ENCODE data around the gene MPRIP.
"Not testable (repeated sequence)": the region's sequence is repeated elsewhere in the genome, so short reads cannot be mapped to it uniquely, and the experiment has no call there.

Gene MPRIP

DNA sequence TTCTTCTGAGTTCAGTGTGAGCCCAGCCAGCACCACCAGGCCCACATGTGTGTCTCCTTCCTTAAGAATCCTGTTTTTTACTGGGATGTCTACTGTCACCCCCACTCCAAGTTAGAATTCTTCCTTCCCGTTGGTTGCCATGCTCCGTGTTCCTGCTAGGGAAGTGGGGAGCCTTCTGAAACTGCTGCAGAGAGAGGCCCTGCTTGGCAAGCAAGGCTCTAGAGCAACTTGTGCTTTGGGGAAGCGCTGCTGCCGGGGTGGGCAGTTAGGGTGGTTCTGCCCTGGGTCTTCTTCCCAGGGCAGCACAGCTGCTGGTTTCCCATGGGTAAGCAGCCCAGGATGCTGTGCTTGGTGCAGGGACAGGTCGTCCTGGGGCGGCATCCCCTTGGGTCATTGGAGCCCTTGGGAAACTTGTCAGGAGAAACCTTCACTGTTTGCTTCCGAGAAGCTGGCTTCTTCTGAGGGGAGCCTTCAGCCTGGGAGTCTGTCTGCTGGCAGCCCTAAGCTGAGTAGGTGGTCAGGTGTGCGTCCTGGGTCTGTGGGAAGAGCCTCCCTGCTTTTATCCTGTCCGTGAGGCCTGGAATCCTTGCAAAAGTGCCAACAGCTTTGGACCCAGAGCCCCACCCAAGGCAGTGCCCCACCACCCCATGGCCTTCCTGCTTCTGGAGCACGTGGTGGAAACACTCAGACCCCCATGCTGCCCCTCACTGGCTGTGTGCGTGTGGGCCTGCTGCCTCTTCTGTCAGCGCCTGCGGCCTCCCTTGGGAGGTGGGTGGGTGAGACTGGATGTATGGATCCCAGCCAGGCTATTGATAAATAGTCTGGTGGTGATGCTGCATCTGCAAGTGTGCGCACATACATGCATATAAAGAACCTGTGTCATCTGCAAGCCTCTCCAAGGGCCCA, 92.0 kb downstream of the MPRIP start (continued):
- TF ChIP-seq SALL2 (tag by site-specific recombination; IDR thresholded peaks at IDR 0.05; ENCODE audit: borderline replicate concordance): no peak

DNA sequence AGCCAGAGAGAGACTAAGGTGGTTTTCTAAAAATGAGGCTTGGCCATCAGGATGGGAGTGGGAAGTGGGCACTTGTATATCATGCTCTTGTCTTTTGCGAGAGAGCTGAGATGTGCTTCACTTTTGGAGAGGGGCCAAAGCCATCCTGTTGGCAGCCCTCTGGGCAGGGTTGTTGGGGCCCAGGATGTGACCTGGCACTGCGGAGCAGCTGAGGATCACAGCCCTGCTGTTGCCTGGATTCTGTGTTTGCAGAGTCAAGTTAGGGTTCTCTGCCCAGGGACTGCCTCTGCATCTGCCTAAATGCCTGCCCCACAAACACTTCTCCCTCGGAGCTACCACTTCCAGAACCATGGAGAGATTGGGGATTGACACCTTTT, 92.7 kb downstream of the MPRIP start:
- POLR2A ChIA-PET: no interaction called here
- H3K36me3 ChIP-seq (ENCODE audit: control insufficient read depth in 2 of 2, insufficient read depth in 1 of 2, low read length in 2 of 2): peaks cover 6 to 96% of the 10 kb centered on the region in 2 experiments
- CTCF ChIA-PET: interaction anchor here (1.0 kb wide), 2 partner anchors 13 to 14 kb away, joined by 3 read pairs; no protein-coding TSS in a partner anchor
- no peaks in the 10 kb centered on the region for H3K4me1 ChIP-seq (ENCODE audit: control insufficient read depth, insufficient read depth, low read length)
- no peak overlapping the region for H3K27ac ChIP-seq (ENCODE audit: extremely low read depth, low read depth, low read length)
- TF ChIP-seq YY2 (tag by site-specific recombination; IDR thresholded peaks at IDR 0.05) (no peak), ZNF555 (tag by site-specific recombination; conservative IDR thresholded peaks at IDR 0.05) (no peak)
- no peak overlapping the region for H3K4me3 ChIP-seq (ENCODE audit: low read depth, low read length)
- no peaks in the 10 kb centered on the region for H3K9me3 ChIP-seq (ENCODE audit: control insufficient read depth, insufficient read depth, low read depth, low read length)

DNA sequence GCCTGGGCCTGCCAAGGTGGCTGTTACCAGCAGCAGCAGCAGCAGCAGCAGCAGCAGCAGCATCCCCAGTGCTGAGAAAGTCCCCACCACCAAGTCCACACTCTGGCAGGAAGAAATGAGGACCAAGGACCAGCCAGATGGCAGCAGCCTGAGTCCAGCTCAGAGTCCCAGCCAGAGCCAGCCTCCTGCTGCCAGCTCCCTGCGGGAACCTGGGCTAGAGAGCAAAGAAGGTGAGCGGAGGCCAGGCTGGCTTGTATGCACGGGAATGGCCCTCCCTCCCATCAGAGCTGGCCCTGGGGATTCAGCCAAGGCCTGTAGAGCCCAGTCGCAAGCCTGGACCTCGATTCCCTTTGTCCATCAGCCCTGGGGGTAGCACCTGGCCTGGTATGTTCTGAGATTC, 94.0 kb downstream of the MPRIP start:
- H3K9me3 ChIP-seq (ENCODE audit: control insufficient read depth, insufficient read depth, low read depth, low read length); H3K4me1 ChIP-seq (ENCODE audit: control insufficient read depth, insufficient read depth, low read length); POLR2A ChIA-PET; H3K4me3 ChIP-seq (ENCODE audit: low read depth, low read length); H3K27ac ChIP-seq (ENCODE audit: extremely low read depth, low read depth, low read length): not testable (repeated sequence)
- peaks cover 6 to 98% of the 10 kb centered on the region in 2 experiments for H3K36me3 ChIP-seq (ENCODE audit: control insufficient read depth in 2 of 2, insufficient read depth in 1 of 2, low read length in 2 of 2)
- CTCF ChIA-PET: interaction anchor here (0.7 to 0.9 kb wide), 2 partner anchors 145 to 220 kb away, joined by 3 read pairs; no protein-coding TSS in a partner anchor

DNA sequence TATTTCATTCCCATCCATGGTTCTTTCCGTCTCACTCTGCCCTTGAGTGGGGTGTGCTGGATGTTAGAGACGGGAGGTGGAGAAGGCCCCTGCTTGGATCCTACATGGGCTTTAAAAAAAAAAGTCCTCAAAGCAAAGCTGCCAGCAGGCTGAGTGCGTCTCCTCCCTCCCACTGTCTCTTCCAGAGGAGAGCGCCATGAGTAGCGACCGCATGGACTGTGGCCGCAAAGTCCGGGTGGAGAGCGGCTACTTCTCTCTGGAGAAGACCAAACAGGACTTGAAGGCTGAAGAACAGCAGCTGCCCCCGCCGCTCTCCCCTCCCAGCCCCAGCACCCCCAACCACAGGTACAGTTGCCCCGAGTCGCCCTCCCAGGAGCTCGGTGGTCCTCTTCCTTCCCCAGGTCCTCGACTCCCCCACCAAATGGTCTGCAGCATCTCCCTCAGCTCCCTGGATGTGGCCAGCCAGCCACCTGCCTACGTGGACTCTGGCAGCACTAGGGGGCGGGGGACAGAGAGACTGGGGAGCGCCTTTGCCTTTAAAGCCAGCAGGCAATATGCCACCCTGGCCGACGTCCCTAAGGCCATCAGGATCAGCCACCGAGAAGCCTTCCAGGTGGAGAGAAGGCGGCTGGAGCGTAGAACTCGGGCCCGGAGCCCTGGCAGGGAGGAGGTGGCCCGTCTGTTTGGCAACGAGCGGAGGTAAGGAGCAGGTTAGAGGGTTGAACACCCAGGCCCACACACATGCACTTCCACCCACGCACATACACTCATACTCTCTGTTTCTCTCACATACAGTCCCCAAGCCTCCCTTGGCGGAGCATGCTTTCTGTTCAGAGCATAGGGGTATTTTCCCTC, 95.7 kb downstream of the MPRIP start:
- ChIA-PET POLR2A (no interaction called here), CTCF (no interaction called here)
- no peaks in the 10 kb centered on the region for H3K4me1 ChIP-seq (ENCODE audit: control insufficient read depth, insufficient read depth, low read length)
- no peak overlapping the region for H3K27ac ChIP-seq (ENCODE audit: extremely low read depth, low read depth, low read length)
- H3K4me3 ChIP-seq (ENCODE audit: low read depth, low read length): no peak overlapping the region
- H3K36me3 ChIP-seq (ENCODE audit: control insufficient read depth in 2 of 2, insufficient read depth in 1 of 2, low read length in 2 of 2): peaks cover 6 to 97% of the 10 kb centered on the region in 2 experiments
- H3K9me3 ChIP-seq (ENCODE audit: control insufficient read depth, insufficient read depth, low read depth, low read length): no peaks in the 10 kb centered on the region
- peak; percentile 50 for TF ChIP-seq EGR2 (tag by site-specific recombination; IDR thresholded peaks at IDR 0.05; ENCODE audit: low read depth)
- peak; percentile 62 for TF ChIP-seq ZFHX2 (tag by site-specific recombination; conservative IDR thresholded peaks at IDR 0.05)
- TF ChIP-seq ZNF561 (tag by site-specific recombination; IDR thresholded peaks at IDR 0.05; ENCODE audit: borderline replicate concordance): no peak

DNA sequence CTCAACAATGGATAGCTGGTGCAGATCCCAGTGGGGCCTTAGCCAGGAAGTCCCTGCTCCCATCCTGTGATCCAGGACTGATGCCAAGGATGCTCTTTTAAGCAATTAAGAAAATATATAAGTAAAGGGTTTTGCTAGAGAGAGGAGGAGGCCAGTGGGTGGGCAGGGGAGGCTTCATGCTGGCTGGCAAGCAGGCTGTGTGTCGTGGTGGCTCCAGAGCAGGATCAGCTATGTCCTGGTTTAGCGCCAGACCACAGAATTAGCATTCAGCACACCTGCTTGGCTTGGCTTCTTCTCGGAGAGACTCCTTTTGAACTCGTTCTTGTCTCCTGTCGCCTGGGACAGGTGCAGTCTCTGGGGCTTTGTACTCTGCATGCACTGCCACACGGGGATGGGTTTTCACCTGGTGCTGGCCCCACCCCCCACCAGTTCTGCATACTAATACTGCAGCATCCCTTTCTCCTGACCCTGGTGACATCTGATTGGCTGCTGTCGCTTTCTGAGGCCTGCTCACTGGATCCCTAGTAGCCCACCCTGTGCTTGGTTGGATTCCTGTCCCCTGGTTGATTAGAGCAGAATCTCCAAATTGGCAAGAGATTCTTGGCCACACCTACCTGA, 97.8 kb downstream of the MPRIP start:
- H3K4me1 ChIP-seq (ENCODE audit: control insufficient read depth, insufficient read depth, low read length): no peaks in the 10 kb centered on the region
- H3K27ac ChIP-seq (ENCODE audit: extremely low read depth, low read depth, low read length): no peak overlapping the region
- ChIA-PET CTCF (interaction anchor here (0.6 to 3.3 kb wide), 9 partner anchors 11 to 214 kb away, joined by 3 to 20 read pairs (median 7); no protein-coding TSS in a partner anchor), POLR2A (no interaction called here)
- no peak for TF ChIP-seq ZNF155 (tag by site-specific recombination; IDR thresholded peaks at IDR 0.05)
- TF ChIP-seq ZFP3 (tag by site-specific recombination; IDR thresholded peaks at IDR 0.05; ENCODE audit: low read depth): no peak
- TF ChIP-seq, protein P1, sequence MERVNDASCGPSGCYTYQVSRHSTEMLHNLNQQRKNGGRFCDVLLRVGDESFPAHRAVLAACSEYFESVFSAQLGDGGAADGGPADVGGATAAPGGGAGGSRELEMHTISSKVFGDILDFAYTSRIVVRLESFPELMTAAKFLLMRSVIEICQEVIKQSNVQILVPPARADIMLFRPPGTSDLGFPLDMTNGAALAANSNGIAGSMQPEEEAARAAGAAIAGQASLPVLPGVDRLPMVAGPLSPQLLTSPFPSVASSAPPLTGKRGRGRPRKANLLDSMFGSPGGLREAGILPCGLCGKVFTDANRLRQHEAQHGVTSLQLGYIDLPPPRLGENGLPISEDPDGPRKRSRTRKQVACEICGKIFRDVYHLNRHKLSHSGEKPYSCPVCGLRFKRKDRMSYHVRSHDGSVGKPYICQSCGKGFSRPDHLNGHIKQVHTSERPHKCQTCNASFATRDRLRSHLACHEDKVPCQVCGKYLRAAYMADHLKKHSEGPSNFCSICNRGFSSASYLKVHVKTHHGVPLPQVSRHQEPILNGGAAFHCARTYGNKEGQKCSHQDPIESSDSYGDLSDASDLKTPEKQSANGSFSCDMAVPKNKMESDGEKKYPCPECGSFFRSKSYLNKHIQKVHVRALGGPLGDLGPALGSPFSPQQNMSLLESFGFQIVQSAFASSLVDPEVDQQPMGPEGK (tag by site-specific recombination; IDR thresholded peaks at IDR 0.05): no peak
- TF ChIP-seq, protein P2, sequence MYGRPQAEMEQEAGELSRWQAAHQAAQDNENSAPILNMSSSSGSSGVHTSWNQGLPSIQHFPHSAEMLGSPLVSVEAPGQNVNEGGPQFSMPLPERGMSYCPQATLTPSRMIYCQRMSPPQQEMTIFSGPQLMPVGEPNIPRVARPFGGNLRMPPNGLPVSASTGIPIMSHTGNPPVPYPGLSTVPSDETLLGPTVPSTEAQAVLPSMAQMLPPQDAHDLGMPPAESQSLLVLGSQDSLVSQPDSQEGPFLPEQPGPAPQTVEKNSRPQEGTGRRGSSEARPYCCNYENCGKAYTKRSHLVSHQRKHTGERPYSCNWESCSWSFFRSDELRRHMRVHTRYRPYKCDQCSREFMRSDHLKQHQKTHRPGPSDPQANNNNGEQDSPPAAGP (tag by site-specific recombination; IDR thresholded peaks at IDR 0.05): no peak
- no peak for TF ChIP-seq ZNF138 (tag by site-specific recombination; IDR thresholded peaks at IDR 0.05; ENCODE audit: borderline replicate concordance)
- no peak for TF ChIP-seq ZNF433 (tag by site-specific recombination; IDR thresholded peaks at IDR 0.05; ENCODE audit: low read depth)
- no peak for TF ChIP-seq ZNF777 (tag by site-specific recombination; IDR thresholded peaks at IDR 0.05; ENCODE audit: borderline replicate concordance)
- TF ChIP-seq ZNF221 (tag by site-specific recombination; IDR thresholded peaks at IDR 0.05; ENCODE audit: borderline replicate concordance): no peak
- TF ChIP-seq, protein P3, sequence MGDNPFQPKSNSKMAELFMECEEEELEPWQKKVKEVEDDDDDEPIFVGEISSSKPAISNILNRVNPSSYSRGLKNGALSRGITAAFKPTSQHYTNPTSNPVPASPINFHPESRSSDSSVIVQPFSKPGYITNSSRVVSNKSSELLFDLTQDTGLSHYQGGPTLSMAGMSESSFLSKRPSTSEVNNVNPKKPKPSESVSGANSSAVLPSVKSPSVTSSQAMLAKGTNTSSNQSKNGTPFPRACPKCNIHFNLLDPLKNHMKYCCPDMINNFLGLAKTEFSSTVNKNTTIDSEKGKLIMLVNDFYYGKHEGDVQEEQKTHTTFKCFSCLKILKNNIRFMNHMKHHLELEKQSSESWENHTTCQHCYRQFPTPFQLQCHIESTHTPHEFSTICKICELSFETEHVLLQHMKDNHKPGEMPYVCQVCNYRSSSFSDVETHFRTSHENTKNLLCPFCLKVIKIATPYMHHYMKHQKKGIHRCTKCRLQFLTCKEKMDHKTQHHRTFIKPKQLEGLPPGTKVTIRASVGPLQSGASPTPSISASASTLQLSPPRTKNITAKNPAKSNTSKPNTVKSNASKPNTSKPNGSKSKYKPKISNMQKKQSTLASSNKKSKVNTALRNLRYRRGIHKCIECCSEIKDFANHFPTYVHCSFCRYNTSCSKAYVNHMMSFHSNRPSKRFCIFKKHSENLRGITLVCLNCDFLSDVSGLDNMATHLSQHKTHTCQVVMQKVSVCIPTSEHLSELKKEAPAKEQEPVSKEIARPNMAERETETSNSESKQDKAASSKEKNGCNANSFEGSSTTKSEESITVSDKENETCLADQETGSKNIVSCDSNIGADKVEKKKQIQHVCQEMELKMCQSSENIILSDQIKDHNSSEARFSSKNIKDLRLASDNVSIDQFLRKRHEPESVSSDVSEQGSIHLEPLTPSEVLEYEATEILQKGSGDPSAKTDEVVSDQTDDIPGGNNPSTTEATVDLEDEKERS (tag by site-specific recombination; IDR thresholded peaks at IDR 0.05): no peak
- H3K36me3 ChIP-seq (ENCODE audit: control insufficient read depth in 2 of 2, insufficient read depth in 1 of 2, low read length in 2 of 2): peaks cover 6 to 97% of the 10 kb centered on the region in 2 experiments
- no peak overlapping the region for H3K4me3 ChIP-seq (ENCODE audit: low read depth, low read length)
- no peaks in the 10 kb centered on the region for H3K9me3 ChIP-seq (ENCODE audit: control insufficient read depth, insufficient read depth, low read depth, low read length)
